ENCODE results near the gene NXNL1.
"Not testable (repeated sequence)": the region's sequence is repeated elsewhere in the genome, so short reads cannot be mapped to it uniquely, and the experiment has no call there.

The NXNL1 gene

GRCh38 chr19:17481986-17482385, 21.3 kb upstream of the NXNL1 start:
- ChIA-PET POLR2A (no interaction called here), CTCF (interaction anchor here (5.3 kb wide), 1 partner anchor 15 kb away, joined by 28 read pairs; no protein-coding TSS in a partner anchor)
- TF ChIP-seq CTCF (IDR thresholded peaks at IDR 0.05; ENCODE audit: control extremely low read depth, extremely low read depth, low read depth, missing control alignments): no peak
- no peak for DNase-seq (ENCODE audit: extremely low spot score)

- ChIA-PET CTCF (interaction anchor here (1.1 to 2.5 kb wide), 2 partner anchors 17 to 287 kb away, joined by 3 to 14 read pairs; no protein-coding TSS in a partner anchor), POLR2A (no interaction called here)
- no peak for DNase-seq (ENCODE audit: extremely low spot score)
- no peak for TF ChIP-seq CTCF (IDR thresholded peaks at IDR 0.05; ENCODE audit: control extremely low read depth, extremely low read depth, low read depth, missing control alignments)
Measured at GRCh38 chr19:17479325-17479791, 18.6 kb upstream of the NXNL1 start.

GRCh38 chr19:17475541-17476115, 14.9 kb upstream of the NXNL1 start:
- ChIA-PET CTCF (interaction anchor here (0.8 to 3.3 kb wide), 3 partner anchors 10 to 98 kb away, joined by 3 to 16 read pairs (median 3); no protein-coding TSS in a partner anchor), POLR2A (interaction anchor here (0.6 kb wide), 1 partner anchor 9 kb away, joined by 10 read pairs; no protein-coding TSS in a partner anchor)
- no peak for TF ChIP-seq CTCF (IDR thresholded peaks at IDR 0.05; ENCODE audit: control extremely low read depth, extremely low read depth, low read depth, missing control alignments)
- DNase-seq (ENCODE audit: extremely low spot score): no peak

GRCh38 chr19:17475011-17475540, 14.3 kb upstream of the NXNL1 start:
- POLR2A ChIA-PET: interaction anchor here (0.6 kb wide), 1 partner anchor 10 kb away, joined by 10 read pairs; no protein-coding TSS in a partner anchor
- CTCF ChIA-PET: interaction anchor here (0.8 to 3.3 kb wide), 4 partner anchors 9 to 99 kb away, joined by 3 to 16 read pairs (median 3); no protein-coding TSS in a partner anchor
- not testable (repeated sequence) for DNase-seq (ENCODE audit: extremely low spot score)

- POLR2A ChIA-PET: interaction anchor here (0.5 kb wide), 1 partner anchor 1502 kb away, joined by 7 read pairs; no protein-coding TSS in a partner anchor
- CTCF ChIA-PET: interaction anchor here (3.3 kb wide), 1 partner anchor 23 kb away, joined by 16 read pairs; no protein-coding TSS in a partner anchor
- TF ChIP-seq CTCF (IDR thresholded peaks at IDR 0.05; ENCODE audit: control extremely low read depth, extremely low read depth, low read depth, missing control alignments): no peak
- no peak for DNase-seq (ENCODE audit: extremely low spot score)
Measured at GRCh38 chr19:17473041-17473440, 12.3 kb upstream of the NXNL1 start.

- POLR2A ChIA-PET: no interaction called here
- CTCF ChIA-PET: interaction anchor here (2.6 kb wide), 1 partner anchor 25 kb away, joined by 18 read pairs; no protein-coding TSS in a partner anchor
Measured at GRCh38 chr19:17471410-17472125, 10.8 kb upstream of the NXNL1 start.

More at GRCh38 chr19:17471410-17472125, 10.8 kb upstream of the NXNL1 start:
- DNase-seq (ENCODE audit: extremely low spot score): no peak
- no peak for TF ChIP-seq CTCF (IDR thresholded peaks at IDR 0.05; ENCODE audit: control extremely low read depth, extremely low read depth, low read depth, missing control alignments)

Data from GM10248 (cell line).